GM12878 (cell line): Measurements from ENCODE around the gene ITSN1. TPM values are rescaled to one million over a fixed set of nuclear protein-coding genes. Genes with fewer than 3 reads are reported as not detected.

Source experiments
- ATAC-seq: fragments of 200-7000 bp; cut with Tn5 transposase; 3 replicates; pipeline ENCODE4 v1.9.1; 2020; ENCODE audit warnings: mild to moderate bottlenecking, moderate library complexity
- BruUV-seq: library from RNA; stranded (reverse); fragments of 400-500 nt; replicated peaks from 2 replicates; lab custom pipeline; 2021; lab: Mats Ljungman, UMichigan
- CTCF ChIA-PET: fragments of 300-600 bp; sonication (Branson Sonifier 250); formaldehyde crosslinking; extraction: SDS; loops from one replicate; lab custom pipeline; 2021; ENCODE audit warnings: inconsistent platforms; lab: Yijun Ruan, JAX
- POLR2A ChIA-PET: fragments of 350-600 bp; formaldehyde crosslinking; extraction: SDS; loops from one replicate; lab custom pipeline; 2021; ENCODE audit warnings: inconsistent platforms; lab: Charles Lee
- RAD21 ChIA-PET: fragments of 300-600 bp; sonication (Branson Sonifier 250); formaldehyde crosslinking; loops from one replicate; lab custom pipeline; 2023; ENCODE audit warnings: antibody characterized with exemption; ENCODE audit not compliant: unreplicated experiment; lab: Charles Lee
- SMC1A ChIA-PET: fragments of 300-600 bp; sonication (Branson Sonifier 250); formaldehyde crosslinking; loops from one replicate; lab custom pipeline; 2023; ENCODE audit not compliant: unreplicated experiment, uncharacterized antibody; lab: Charles Lee
- DNase-seq: peaks from one replicate; pipeline ENCODE4 v3.0.0-alpha.2; 2011; ENCODE audit warnings: low read depth, low spot score
- FAIRE-seq: peaks from 3 replicates; lab custom pipeline; 2011; peaks lifted over from hg19 to GRCh38; lab: Jason Lieb, UNC
- H2AFZ ChIP-seq: 2 replicates; pipeline ENCODE4 v1.6.0; 2011; ENCODE audit warnings: low read depth, low read length, control low read depth; ENCODE audit not compliant: control insufficient read depth
- H3K27ac ChIP-seq: 2 replicates; pipeline ENCODE4 v1.5.1; 2011; ENCODE audit warnings: control low read depth; ENCODE audit not compliant: control insufficient read depth, insufficient read depth
- H3K27me3 ChIP-seq, 2 experiments: replicated peaks in 1 of 2; 2 replicates each; pipeline versions ENCODE4 v1.6.0 to v1.6.1; 2011; ENCODE audit warnings: low read length in 1 of 2; ENCODE audit not compliant: control insufficient read depth in 2 of 2, insufficient read depth in 2 of 2
- H3K36me3 ChIP-seq, 2 experiments: 2 replicates each; pipeline ENCODE4 v1.5.1; 2011; ENCODE audit warnings: low read length in 1 of 2; ENCODE audit not compliant: control insufficient read depth in 2 of 2, insufficient read depth in 2 of 2
- H3K4me1 ChIP-seq: 2 replicates; pipeline ENCODE4 v1.6.1; 2011; ENCODE audit warnings: mild to moderate bottlenecking, low read length, moderate library complexity, mixed read lengths; ENCODE audit not compliant: control insufficient read depth, insufficient read depth
- H3K4me2 ChIP-seq: 2 replicates; pipeline ENCODE4 v1.6.0; 2011; ENCODE audit warnings: control low read depth; ENCODE audit not compliant: control insufficient read depth, insufficient read depth
- H3K4me3 ChIP-seq: fragments of 200-600 bp; sonication (generic); 2 replicates; pipeline ENCODE4 v1.5.1; 2016
- H3K79me2 ChIP-seq: 2 replicates; pipeline ENCODE4 v1.6.0; 2011; ENCODE audit warnings: low read length; ENCODE audit not compliant: control insufficient read depth, insufficient read depth
- H3K9ac ChIP-seq: 2 replicates; pipeline ENCODE4 v1.8.0; 2011; ENCODE audit warnings: low read length, control low read depth, mixed read lengths; ENCODE audit not compliant: control insufficient read depth, insufficient read depth
- H3K9me3 ChIP-seq: replicated peaks from 3 replicates; pipeline ENCODE4 v1.5.1; 2011; ENCODE audit warnings: mild to moderate bottlenecking, low read length; ENCODE audit not compliant: control insufficient read depth, insufficient read depth
- H4K20me1 ChIP-seq: 2 replicates; pipeline ENCODE4 v1.6.0; 2011; ENCODE audit not compliant: control insufficient read depth, insufficient read depth
- CHD4 ChIP-seq: fragments of 200-600 bp; sonication (generic); IDR thresholded peaks from 2 replicates; pipeline ENCODE4 v1.6.1; 2016; ENCODE audit warnings: mild to moderate bottlenecking
- DPF2 ChIP-seq: fragments of 450-650 bp; IDR thresholded peaks from 2 replicates; pipeline ENCODE4 v1.6.1; 2017; ENCODE audit warnings: mild to moderate bottlenecking
- ETV6 ChIP-seq, 2 experiments: fragments of 450-650 bp in 1 of 2; IDR thresholded peaks in 1 of 2; conservative IDR thresholded peaks in 1 of 2; 2 replicates each; pipeline ENCODE4 v1.6.1; 2014; ENCODE audit warnings: antibody characterized with exemption in 1 of 2, borderline replicate concordance in 1 of 2, low read depth in 1 of 2, mild to moderate bottlenecking in 1 of 2, moderate library complexity in 1 of 2
- EZH2 ChIP-seq: IDR thresholded peaks from 2 replicates; pipeline ENCODE4 v1.6.1; 2012; ENCODE audit warnings: low read depth, mild to moderate bottlenecking, control low read depth, inconsistent platforms, low read length, borderline replicate concordance; ENCODE audit not compliant: control insufficient read depth
- FOXK2 ChIP-seq: fragments of 450-650 bp; IDR thresholded peaks from 2 replicates; pipeline ENCODE4 v1.6.1; 2017; ENCODE audit warnings: mild to moderate bottlenecking, moderate library complexity
- HDAC6 ChIP-seq: fragments of 200-600 bp; sonication (generic); IDR thresholded peaks from one replicate; pipeline ENCODE4 v1.8.0; 2017; ENCODE audit warnings: antibody characterized with exemption; ENCODE audit not compliant: unreplicated experiment
- IKZF2 ChIP-seq, 2 experiments: fragments of 450-650 bp; IDR thresholded peaks; 2 replicates each; pipeline ENCODE4 v1.6.1; 2017; ENCODE audit warnings: mild to moderate bottlenecking in 2 of 2, moderate library complexity in 2 of 2
- LARP7 ChIP-seq: fragments of 450-650 bp; IDR thresholded peaks from 2 replicates; pipeline ENCODE4 v1.6.1; 2017; ENCODE audit warnings: mild to moderate bottlenecking
- MEF2A ChIP-seq: IDR thresholded peaks from 2 replicates; pipeline ENCODE4 v1.6.1; 2011; ENCODE audit warnings: low read depth, mild to moderate bottlenecking, low read length, moderate library complexity; ENCODE audit not compliant: insufficient read depth
- MEF2B ChIP-seq: fragments of 450-650 bp; IDR thresholded peaks from 2 replicates; pipeline ENCODE4 v1.6.1; 2018; ENCODE audit warnings: mild to moderate bottlenecking, moderate library complexity; ENCODE audit not compliant: partially characterized antibody, poor library complexity, severe bottlenecking
- POLR2A ChIP-seq: IDR thresholded peaks from 2 replicates; pipeline ENCODE4 v1.6.1; 2011; ENCODE audit warnings: low read depth, mild to moderate bottlenecking, low read length
- POU2F2 ChIP-seq: IDR thresholded peaks from 3 replicates; pipeline ENCODE4 v1.6.1; 2011; ENCODE audit warnings: low read depth, mild to moderate bottlenecking, low read length, borderline replicate concordance
- SMC3 ChIP-seq: IDR thresholded peaks from 2 replicates; pipeline ENCODE4 v1.6.1; 2011; ENCODE audit warnings: low read length, improper control_type of control experiment, borderline replicate concordance
- SPI1 ChIP-seq: IDR thresholded peaks from 2 replicates; pipeline ENCODE4 v1.6.1; 2011; ENCODE audit warnings: low read depth, mild to moderate bottlenecking, low read length, moderate library complexity, borderline replicate concordance; ENCODE audit not compliant: insufficient read depth
- SRF ChIP-seq, 2 experiments: IDR thresholded peaks; 2 replicates each; pipeline ENCODE4 v1.6.1; 2011; ENCODE audit warnings: low read depth in 2 of 2, low read length in 2 of 2, mild to moderate bottlenecking in 1 of 2, moderate library complexity in 1 of 2
- STAT3 ChIP-seq: IDR thresholded peaks from 2 replicates; pipeline ENCODE4 v1.6.1; 2011; ENCODE audit warnings: low read depth, low read length, improper control_type of control experiment
- SUZ12 ChIP-seq: fragments of 200-600 bp; sonication (generic); IDR thresholded peaks from one replicate; pipeline ENCODE4 v1.6.1; 2018; ENCODE audit warnings: antibody characterized with exemption, mild to moderate bottlenecking; ENCODE audit not compliant: unreplicated experiment
- WGBS: methylation state at CpG from one replicate; pipeline ENCODE4 v1.1.6; 2016; ENCODE audit warnings: low lambda C conversion rate; ENCODE audit not compliant: insufficient replicate concordance, insufficient coverage; ENCODE audit errors: missing lambda C conversion rate; 5-methylcytosine and 5-hydroxymethylcytosine counted together
- in situ Hi-C: fragments of 300-500 bp; cut with MboI; formaldehyde crosslinking; loops from 9 replicates; pipeline ENCODE4 v1.14.3; 2018; ENCODE audit warnings: mixed read lengths
- intact Hi-C: fragments of 100-400 bp; cut with micrococcal nuclease; formaldehyde crosslinking; loops from one replicate; pipeline ENCODE4 v1.14.2; 2022; ENCODE audit not compliant: unreplicated experiment
- polyA plus RNA-seq, 11 experiments: library from polyadenylated mRNA; depleted of rRNA in 4 of 11; unstranded in 6 of 11; stranded (reverse) in 5 of 11; fragments of >200 nt; fragmentation: Nextera tagmentation in 4 of 11; fragmentation: Illumina TruSeq in 1 of 11; extraction: Ambion mirVana in 4 of 11; extraction: Trizol in 1 of 11; gene quantifications; 1 replicate in 1 of 11; 2 replicates in 10 of 11; pipeline versions ENCODE4 v1.2.1 to v1.2.3, GENCODE V29; 2011 to 2016; ENCODE audit warnings: inconsistent platforms in 2 of 11, missing spikeins in 2 of 11, low read depth in 1 of 11
- total RNA-seq, 4 experiments: library from RNA; depleted of rRNA in 3 of 4; stranded (reverse); fragments of >200 nt in 3 of 4; fragmentation: Illumina TruSeq in 1 of 4; extraction: Trizol in 1 of 4; gene quantifications; 2 replicates each; pipeline versions ENCODE4 v1.2.1 to v1.2.3, GENCODE V29; 2013 to 2021
- TF ChIP-seq, protein P1 (sequence below): IDR thresholded peaks from 2 replicates; pipeline ENCODE4 v1.6.1; 2011; ENCODE audit warnings: low read depth, mild to moderate bottlenecking, low read length, moderate library complexity, borderline replicate concordance; ENCODE audit errors: extremely low read depth
- TF ChIP-seq, protein P2 (sequence below): IDR thresholded peaks from 2 replicates; pipeline ENCODE4 v1.6.1; 2012; ENCODE audit warnings: low read depth, low read length, improper control_type of control experiment

The ITSN1 gene
- total and polyA plus RNA-seq, 10 of the 15 experiments (the other 5 are each of a cell fraction or from before 2014, with no cell fraction given): 0.89 to 10.6 (median 4.8) TPM

DNA sequence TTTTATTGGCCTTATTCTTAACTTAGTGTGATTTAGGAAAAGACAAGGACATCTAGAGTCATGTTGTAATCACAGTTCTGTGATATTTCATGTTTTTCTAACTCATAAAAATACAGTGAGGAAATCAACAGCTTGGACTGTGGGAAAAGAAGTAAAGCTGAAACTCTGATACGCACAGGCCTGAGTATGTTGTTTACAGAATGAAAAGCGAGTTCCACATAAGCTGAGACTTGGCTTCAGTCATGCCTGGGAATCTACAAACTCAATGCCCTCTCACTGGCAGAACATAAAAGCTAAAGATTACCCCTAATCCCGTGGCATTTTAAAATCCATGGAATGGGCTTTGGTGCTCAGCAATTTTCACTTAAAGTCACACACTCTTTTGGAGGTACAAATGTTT is 296.9 kb downstream of the ITSN1 start:
- Histone ChIP-seq H3K9ac (no peak overlapping the region), H3K79me2 (no peaks in the 10 kb centered on the region), H3K27me3 (no peaks in the 10 kb centered on the region), H3K4me1 (peaks cover 9% of the 10 kb centered on the region), H3K4me3 (no peak overlapping the region), H3K4me2 (no peak overlapping the region), H4K20me1 (no peaks in the 10 kb centered on the region), H3K9me3 (no peaks in the 10 kb centered on the region; the same call in 2 of the 3 replicates), H3K27ac (no peak overlapping the region), H3K36me3 (no peaks in the 10 kb centered on the region), H2AFZ (no peak overlapping the region)
- SMC1A ChIA-PET: interaction anchor here (1.0 to 4.1 kb wide), 6 partner anchors 9 to 170 kb away, joined by 3 to 30 read pairs (median 13); no protein-coding TSS in a partner anchor
- 79% methylated on average over 3 of the region's 3 CpGs for WGBS
- no peak for TF ChIP-seq SUZ12
- no peak for TF ChIP-seq MEF2A
- no peak for TF ChIP-seq HDAC6
- no peak for TF ChIP-seq CHD4
- TF ChIP-seq STAT3: no peak
- no peak for TF ChIP-seq SRF (IDR thresholded peaks at IDR 0.05; ENCODE audit: low read depth in 2 of 2, low read length in 2 of 2)
- no peak for TF ChIP-seq ETV6 (conservative IDR thresholded peaks at IDR 0.05 in 1 of 2, IDR thresholded peaks at IDR 0.05 in 1 of 2; ENCODE audit: borderline replicate concordance in 1 of 2, low read depth in 1 of 2)
- TF ChIP-seq LARP7: no peak
- no peak for TF ChIP-seq SMC3
- no peak for TF ChIP-seq DPF2
- TF ChIP-seq, protein P1, sequence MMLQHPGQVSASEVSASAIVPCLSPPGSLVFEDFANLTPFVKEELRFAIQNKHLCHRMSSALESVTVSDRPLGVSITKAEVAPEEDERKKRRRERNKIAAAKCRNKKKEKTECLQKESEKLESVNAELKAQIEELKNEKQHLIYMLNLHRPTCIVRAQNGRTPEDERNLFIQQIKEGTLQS: no peak
- TF ChIP-seq SPI1: no peak
- no peak for TF ChIP-seq POU2F2
- TF ChIP-seq MEF2B: no peak
- no peak for TF ChIP-seq FOXK2
- TF ChIP-seq POLR2A: no peak
- no peak for TF ChIP-seq IKZF2 (IDR thresholded peaks at IDR 0.05)
- TF ChIP-seq, protein P2, sequence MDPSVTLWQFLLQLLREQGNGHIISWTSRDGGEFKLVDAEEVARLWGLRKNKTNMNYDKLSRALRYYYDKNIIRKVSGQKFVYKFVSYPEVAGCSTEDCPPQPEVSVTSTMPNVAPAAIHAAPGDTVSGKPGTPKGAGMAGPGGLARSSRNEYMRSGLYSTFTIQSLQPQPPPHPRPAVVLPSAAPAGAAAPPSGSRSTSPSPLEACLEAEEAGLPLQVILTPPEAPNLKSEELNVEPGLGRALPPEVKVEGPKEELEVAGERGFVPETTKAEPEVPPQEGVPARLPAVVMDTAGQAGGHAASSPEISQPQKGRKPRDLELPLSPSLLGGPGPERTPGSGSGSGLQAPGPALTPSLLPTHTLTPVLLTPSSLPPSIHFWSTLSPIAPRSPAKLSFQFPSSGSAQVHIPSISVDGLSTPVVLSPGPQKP: no peak
- no peak for TF ChIP-seq EZH2
- no peak for DNase-seq
- BruUV-seq: no TSS peak
- in situ Hi-C loops: no loop called here
- ATAC-seq: no peak
- intact Hi-C loops: no loop called here
- FAIRE-seq: no peak
- CTCF ChIA-PET: interaction anchor here (0.7 to 1.9 kb wide), 5 partner anchors 9 to 155 kb away, joined by 3 to 5 read pairs (median 3); no protein-coding TSS in a partner anchor
- RAD21 ChIA-PET: interaction anchor here (1.3 to 5.0 kb wide), 4 partner anchors 9 to 384 kb away, joined by 3 to 35 read pairs (median 16); no protein-coding TSS in a partner anchor
- POLR2A ChIA-PET: interaction anchor here (0.6 to 3.3 kb wide), 4 partner anchors 9 to 98 kb away, joined by 3 to 28 read pairs (median 3); no protein-coding TSS in a partner anchor
